ENCODE measurements around the gene SLC10A4.
"Not testable (repeated sequence)": the region's sequence is repeated elsewhere in the genome, so short reads cannot be mapped to it uniquely, and the experiment has no call there.

The SLC10A4 gene

GRCh38 chr4:48483006-48483776, at the start of gene SLC10A4:
SLC10A4 (plus strand) TSS chr4:48483343; CDS start chr4:48483562, 219 bp downstream.
- no peak for DNase-seq (ENCODE audit: low spot score)

DNA sequence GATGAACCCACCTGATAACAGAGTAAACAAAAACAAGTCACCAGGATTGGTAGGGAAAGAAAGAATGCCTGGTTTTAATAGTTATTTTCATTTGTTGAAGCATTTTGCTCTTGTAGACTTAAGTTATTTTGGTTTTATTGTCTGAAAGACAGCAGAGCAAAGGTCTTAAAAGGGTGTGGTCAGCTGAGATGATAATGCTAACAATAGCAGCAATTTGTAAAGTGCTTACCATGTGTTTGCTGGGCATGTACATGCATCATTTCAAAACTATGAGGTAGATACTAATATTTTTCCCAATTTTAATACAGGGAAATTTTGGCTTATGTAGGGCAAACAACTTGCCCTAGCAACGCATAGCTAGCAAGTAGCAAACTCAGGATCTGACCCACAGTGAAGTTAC, 46.8 kb upstream of the SLC10A4 start:
- DNase-seq (ENCODE audit: low spot score): no peak

DNA sequence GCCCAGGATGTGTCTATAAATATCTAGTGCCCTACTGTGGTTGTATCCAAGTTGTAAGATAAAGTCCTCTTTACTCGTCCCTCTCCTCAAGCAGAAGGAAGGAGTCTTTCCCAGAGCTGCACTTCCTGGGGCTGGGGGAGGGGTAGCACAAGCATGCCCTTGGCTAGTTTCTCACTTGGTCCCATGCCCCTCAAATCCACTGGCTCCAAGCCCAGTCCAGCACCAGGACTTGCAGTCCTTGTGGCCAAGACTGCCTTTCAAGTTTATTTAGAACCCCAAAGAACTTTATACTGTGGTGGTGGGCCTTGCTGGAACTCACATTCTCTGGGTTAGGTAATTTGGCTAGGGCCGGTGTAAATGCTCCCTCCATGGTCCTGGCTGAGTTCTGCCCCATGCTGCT, 43.2 kb upstream of the SLC10A4 start:
- no peak for DNase-seq (ENCODE audit: low spot score)

GRCh38 chr4:48440914-48441313, 42.2 kb upstream of the SLC10A4 start:
- DNase-seq (ENCODE audit: low spot score): not testable (repeated sequence)

- DNase-seq (ENCODE audit: low spot score): peak; percentile 9
These were observed 37.4 kb upstream of the SLC10A4 start for GRCh38 chr4:48445704-48446103.

DNA sequence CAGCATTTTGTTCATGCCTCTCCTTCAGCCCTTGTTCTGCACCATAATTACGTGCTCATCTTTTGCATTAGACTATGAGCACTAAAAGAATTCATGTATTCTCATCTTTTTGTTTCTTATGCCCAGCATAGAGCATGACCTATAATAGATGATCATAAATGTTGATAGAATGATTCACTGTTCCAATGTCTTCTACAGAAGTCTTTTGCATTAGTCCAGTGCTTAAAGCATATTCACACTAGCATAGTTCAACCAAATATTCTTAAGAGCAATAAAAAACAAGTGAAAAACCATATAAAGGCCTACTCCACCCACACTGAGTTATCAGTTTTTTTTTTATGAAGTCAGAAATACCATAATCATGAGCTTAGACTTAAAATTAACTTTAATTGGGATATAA, 36.5 kb upstream of the SLC10A4 start:
- DNase-seq (ENCODE audit: low spot score): no peak

DNA sequence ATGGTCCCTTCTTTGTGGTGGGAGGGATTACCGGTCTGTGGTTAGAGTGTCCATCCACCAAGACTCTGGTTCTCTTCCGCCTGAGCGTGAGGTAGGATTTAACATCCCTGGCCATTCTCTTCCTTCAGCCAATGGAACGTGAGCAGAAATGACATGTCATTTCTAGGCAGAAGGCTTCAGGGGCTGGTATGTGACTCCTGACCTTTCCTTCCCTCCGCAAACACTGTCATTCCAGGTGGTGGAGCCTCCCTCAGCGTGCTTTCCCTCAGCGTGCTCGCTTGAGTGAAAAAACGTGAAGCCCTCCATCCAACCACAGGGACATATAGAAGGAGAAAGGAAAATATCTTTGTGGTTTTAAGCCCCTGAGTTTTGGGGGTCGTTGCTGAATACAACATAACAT, 34.0 kb upstream of the SLC10A4 start:
- no peak for DNase-seq (ENCODE audit: low spot score)

DNA sequence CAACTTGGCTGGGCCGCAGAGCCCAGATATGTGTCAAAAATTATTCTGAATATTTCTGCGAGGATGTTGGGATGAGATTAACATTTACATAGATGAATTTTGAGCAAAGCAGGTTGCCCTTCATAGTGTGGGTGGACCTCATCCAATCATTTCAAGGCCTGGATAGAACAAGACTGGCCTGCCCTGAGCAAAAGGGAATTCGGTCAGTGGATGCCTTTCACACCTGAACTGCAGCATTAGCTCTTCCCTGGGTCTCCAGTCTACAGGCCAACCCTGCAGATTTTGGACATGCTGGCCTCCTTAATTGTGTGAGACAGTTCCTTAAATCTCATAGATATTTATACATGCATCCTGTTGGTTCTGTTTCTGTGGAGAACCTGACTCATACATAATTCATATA, 32.4 kb upstream of the SLC10A4 start:
- DNase-seq (ENCODE audit: low spot score): no peak

DNA sequence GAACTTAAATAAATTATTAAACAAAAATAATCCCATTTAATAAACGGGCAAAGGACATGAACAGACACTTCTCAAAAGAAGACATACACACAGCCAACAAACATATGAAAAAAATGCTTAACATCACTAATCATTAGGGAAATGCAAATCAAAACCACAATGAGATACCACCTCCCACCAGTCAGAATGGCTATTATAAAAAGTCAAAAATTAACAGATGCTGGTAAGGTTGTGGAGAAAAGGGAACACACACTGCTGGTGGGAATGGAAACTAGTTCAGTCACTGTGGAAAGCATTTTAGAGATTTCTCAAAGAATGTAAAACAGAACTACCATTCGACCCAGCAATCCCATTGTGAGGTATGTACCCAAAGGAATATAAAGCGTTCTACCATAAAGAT, 31.5 kb upstream of the SLC10A4 start:
- DNase-seq (ENCODE audit: low spot score): not testable (repeated sequence)

DNA sequence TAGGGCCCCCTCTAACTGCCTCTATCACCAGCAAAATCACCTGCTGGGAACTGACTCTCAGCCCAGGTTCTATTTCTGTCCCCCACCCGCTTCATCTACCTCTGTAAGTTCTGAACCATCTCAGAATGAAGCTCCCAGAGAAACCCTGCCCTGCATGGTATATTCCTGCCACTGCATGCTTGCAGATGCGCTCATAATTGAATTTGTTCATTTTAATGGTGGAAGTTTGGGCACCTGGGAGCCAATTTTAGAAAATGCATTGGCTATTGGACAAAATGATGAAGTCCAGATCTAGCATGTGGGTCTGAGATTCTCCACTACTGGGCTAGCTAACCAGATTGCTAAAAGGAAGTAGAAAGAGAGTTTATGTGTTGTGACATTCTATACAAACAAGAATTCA, 28.6 kb upstream of the SLC10A4 start:
- no peak for DNase-seq (ENCODE audit: low spot score)

DNA sequence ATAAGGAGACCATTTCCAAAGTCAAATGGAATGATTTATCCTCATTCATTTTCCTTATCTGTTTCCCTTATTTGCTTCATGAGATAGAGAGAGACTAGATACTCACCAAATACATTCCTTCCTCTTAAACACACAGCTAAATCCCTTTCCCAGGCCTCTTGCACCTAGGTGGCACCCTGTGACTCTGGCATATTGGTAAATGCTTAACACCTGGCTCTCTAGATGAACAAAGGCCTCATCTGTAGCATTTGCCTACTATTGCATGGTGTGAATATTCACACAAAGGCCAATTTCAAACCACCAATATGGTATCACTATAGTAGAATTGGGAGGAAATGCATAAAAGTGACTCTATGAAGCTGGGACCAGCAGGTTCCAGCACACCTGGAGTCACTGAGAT, 22.1 kb upstream of the SLC10A4 start:
- DNase-seq (ENCODE audit: low spot score): no peak

DNA sequence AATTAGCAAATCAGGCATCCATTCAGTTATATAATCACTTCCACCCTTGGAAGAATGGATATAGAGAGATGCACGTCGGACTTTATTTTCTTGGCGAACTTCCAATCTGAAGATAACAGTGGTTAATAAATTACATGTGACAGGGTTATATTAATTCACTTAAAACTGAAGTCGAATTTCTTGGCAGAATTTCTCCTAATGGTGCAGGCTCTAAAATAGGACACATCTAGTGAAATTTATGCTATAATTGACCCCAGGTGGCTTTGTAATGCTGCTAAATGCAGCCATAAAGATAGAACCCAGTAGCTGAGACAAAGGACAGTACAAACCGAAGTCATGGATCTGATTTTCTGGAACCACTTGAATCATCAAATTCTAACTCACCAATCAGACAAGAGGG, 20.8 kb upstream of the SLC10A4 start:
- DNase-seq (ENCODE audit: low spot score): no peak

DNA sequence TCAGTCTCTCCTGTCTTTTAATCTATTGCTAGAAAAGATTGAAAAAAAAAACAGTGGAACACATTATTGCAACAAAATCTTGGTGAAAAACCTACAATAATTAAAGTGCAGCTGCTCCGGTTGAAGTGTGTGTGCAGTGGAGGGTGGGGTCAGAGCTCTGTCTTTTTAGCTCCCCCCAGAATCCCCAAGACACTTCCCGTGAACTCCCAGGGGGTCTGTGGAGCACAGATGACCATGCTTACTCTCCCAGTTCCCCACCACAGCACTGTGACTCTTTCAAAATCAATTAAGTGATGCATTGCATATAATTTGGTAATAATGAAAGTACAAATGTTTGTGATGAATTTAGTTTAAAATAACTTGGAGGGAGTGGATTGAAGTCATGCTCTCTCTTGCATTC, 15.7 kb upstream of the SLC10A4 start:
- DNase-seq (ENCODE audit: low spot score): no peak

DNA sequence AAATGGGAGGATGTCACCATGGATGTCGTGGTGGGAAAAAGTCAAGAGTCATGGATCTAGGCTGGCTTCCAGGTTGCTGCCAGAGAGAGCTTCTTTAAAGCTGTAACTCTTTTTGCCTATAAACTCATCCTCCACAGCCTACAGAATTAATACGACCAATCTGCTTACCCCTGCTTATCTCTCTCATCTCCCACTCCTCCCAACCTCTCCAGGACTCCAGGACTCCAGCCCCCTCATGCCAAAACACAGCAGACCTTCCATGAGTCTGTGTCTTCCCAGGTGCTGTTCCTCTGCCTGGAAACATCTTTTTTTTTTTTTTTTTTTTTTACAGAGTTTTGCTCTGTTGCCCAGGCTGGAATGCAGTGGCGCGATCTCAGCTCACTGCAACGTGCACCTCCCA, 15.3 kb upstream of the SLC10A4 start:
- no peak for DNase-seq (ENCODE audit: low spot score)

DNA sequence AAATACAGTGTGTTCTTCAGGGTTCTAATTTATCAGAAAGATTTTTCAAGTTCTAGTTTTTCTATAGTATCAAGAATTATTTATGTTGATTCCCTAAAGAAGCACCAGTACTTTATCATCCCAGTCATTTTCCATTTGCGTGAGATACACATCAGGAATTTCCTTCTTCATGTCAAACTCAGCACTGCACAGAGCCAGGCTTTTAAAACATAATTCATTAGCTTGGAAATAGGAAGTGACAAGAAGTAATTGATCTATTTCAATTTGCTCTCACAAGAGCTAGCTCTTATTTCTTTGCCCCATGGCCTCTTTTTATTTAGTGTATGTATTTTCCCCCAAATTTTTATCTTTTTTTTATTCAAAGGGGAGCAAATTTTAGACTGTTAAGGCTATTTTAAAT, 13.0 kb upstream of the SLC10A4 start:
- no peak for DNase-seq (ENCODE audit: low spot score)

DNA sequence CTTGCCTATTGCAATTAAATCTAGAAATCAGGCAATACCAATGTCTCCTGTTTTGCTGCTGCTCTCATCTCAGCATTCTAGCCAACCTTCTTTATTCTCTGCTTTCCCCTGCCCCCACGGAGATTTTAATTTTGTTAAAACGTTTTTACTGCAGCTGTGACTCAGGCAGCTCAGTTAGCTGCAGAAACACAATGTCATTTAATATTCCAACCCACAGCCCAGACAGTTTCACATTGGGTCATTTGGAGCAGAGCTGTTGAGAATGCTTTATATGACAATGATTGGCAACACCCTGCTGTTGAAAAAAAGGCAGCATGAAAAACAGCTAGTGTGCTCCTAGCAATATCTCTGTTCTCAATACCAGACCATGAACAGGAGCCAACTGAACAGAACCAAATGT, 12.6 kb upstream of the SLC10A4 start:
- DNase-seq (ENCODE audit: low spot score): no peak

DNA sequence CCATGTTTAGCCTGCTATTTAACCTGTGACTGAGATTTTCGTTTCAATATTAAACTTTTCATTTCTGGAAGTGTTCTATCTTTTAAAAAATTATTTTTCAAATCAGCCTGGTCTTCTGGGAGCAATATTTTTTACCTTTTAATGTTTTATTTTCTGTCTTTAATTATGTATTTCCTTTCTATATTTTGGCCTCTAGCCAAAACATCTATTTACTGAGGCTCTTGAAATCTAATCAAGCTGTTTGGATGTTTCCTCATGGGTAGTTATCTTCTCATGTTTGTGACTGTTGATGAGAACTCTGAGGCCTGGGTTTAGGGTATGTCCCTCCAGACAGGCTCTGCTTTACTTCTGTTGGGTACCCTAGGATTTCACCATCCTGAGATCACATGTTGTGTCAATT, 10.3 kb upstream of the SLC10A4 start:
- no peak for DNase-seq (ENCODE audit: low spot score)

DNA sequence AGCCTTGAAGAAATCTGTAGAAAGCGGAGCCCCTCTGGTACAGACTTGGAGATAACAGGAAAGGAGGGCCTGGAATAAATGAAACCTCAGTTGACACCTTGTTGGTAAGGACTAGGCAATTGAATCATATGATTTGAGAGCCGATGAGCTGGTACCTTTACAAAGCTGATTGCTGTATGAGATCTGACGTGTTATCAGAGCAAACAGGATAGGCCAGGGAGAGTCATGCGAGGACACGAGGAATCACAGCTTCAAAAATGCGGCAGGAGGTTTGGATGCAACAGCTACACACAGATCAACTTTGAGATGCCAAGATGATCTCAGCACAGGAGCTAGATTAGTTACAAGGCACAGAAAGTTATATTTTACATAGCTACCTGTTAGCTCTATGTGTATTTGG, 7.4 kb upstream of the SLC10A4 start:
- no peak for DNase-seq (ENCODE audit: low spot score)

- no peak for DNase-seq (ENCODE audit: low spot score)
These were observed 4.9 kb upstream of the SLC10A4 start for GRCh38 chr4:48478273-48478672.

- no peak for DNase-seq (ENCODE audit: low spot score)
These were observed 1.6 kb upstream of the SLC10A4 start for GRCh38 chr4:48481581-48481980.

DNA sequence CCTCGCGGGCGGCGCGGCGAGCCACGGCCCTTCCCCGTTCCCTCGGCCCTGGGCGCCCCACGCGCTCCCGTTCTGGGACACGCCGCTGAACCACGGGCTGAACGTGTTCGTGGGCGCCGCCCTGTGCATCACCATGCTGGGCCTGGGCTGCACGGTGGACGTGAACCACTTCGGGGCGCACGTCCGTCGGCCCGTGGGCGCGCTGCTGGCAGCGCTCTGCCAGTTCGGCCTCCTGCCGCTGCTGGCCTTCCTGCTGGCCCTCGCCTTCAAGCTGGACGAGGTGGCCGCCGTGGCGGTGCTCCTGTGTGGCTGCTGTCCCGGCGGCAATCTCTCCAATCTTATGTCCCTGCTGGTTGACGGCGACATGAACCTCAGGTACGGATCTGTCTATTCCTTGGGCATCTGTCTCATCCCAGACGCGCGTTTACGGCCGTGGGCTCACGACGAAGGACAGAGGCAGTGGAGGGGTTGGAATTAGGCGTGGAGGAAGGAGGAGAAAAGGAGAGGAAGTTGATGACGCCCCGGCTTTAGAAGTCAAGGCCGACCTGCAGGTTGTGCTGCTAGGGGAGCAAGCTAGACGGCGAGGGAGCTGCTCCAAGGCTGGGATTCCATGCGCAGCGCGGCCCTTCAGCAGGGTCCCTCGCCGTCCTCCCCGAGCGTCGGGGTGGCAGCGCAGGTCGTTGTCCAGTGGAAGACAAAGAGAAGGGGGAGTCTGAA, 792 bp downstream of the SLC10A4 start:
- no peak for DNase-seq (ENCODE audit: low spot score)

GRCh38 chr4:48484494-48485168, 1.5 kb downstream of the SLC10A4 start:
- no peak for DNase-seq (ENCODE audit: low spot score)

- no peak for DNase-seq (ENCODE audit: low spot score)
These were observed 6.5 kb downstream of the SLC10A4 start for GRCh38 chr4:48489683-48490011.
